Stomach (tissue), 9 donors: ENCODE measurements around the gene COA4. TPM values are rescaled to one million over a fixed set of nuclear protein-coding genes. Genes with fewer than 3 reads are reported as not detected.

Experiments used
- DNase-seq, 2 donors: peaks; one replicate each; pipeline versions ENCODE4 v3.0.0 to v3.0.0-alpha.2; 2013 to 2019
- H3K27ac ChIP-seq, 5 donors: fragments of 200-600 bp in 4 of 5; sonication (generic) in 4 of 5; one replicate each; pipeline ENCODE4 v1.5.1; 2013 to 2019; ENCODE audit warnings: mild to moderate bottlenecking in 1 of 5, moderate library complexity in 1 of 5
- H3K27me3 ChIP-seq, 3 donors: fragments of 200-600 bp; sonication (generic); one replicate each; pipeline ENCODE4 v1.5.1; 2017 to 2019; ENCODE audit warnings: mixed run types in 1 of 3
- H3K36me3 ChIP-seq, 4 donors: fragments of 200-600 bp; sonication (generic); 1 replicate in 3 of 4; 2 replicates in 1 of 4; pipeline ENCODE4 v1.5.1; 2016 to 2019
- H3K4me1 ChIP-seq, 4 donors: fragments of 200-600 bp; sonication (generic); one replicate each; pipeline ENCODE4 v1.5.1; 2016 to 2019
- H3K4me3 ChIP-seq, 4 donors: fragments of 200-600 bp; sonication (generic) in 3 of 4; one replicate each; pipeline ENCODE4 v1.5.1; 2016 to 2019; ENCODE audit warnings: mild to moderate bottlenecking in 1 of 4
- H3K9me3 ChIP-seq, 4 donors: fragments of 200-600 bp; sonication (generic); one replicate each; pipeline ENCODE4 v1.5.1; 2016 to 2019
- EP300 ChIP-seq: sonication (generic); formaldehyde crosslinking; IDR thresholded peaks from one replicate; pipeline ENCODE4 v1.6.1; 2017; ENCODE audit warnings: antibody characterized with exemption
- POLR2A ChIP-seq, 4 donors: fragments of 450-650 bp; IDR thresholded peaks; one replicate each; pipeline ENCODE4 v1.6.1; 2016; ENCODE audit warnings: antibody characterized with exemption in 4 of 4, control low read depth in 2 of 4, mild to moderate bottlenecking in 1 of 4, moderate library complexity in 1 of 4
- POLR2AphosphoS5 ChIP-seq, 3 donors: sonication (generic); formaldehyde crosslinking; IDR thresholded peaks; one replicate each; pipeline ENCODE4 v1.6.1; 2016; ENCODE audit warnings: antibody characterized with exemption in 3 of 3
- WGBS, 5 donors: extraction: QIAGEN DNeasy Blood & Tissue Kit in 3 of 5; methylation state at CpG; one replicate each; pipeline versions ENCODE4 v1.1.5 to v1.1.7; 2013 to 2018; 5-methylcytosine and 5-hydroxymethylcytosine counted together
- intact Hi-C: fragments of 100-400 bp; cut with DNase I; formaldehyde crosslinking; loops from one replicate; pipeline ENCODE4 v1.15.1; 2023; ENCODE audit warnings: low total_unique reads
- polyA plus RNA-seq, 3 donors: library from polyadenylated mRNA; stranded (reverse); fragments of 200-250 nt; gene quantifications; one replicate each; pipeline ENCODE4 v1.2.3, GENCODE V29; 2013
- total RNA-seq, 5 donors: library from RNA; depleted of rRNA; stranded (reverse); fragments of >200 nt; gene quantifications; one replicate each; pipeline versions ENCODE4 v1.1.0 to v1.2.3, GENCODE V29; 2014 to 2016
- TF ChIP-seq, protein P1 (sequence below), 7 experiments: fragments of 450-650 bp in 4 of 7; fragments of 200-600 bp in 3 of 7; sonication (generic) in 3 of 7; IDR thresholded peaks; one replicate each; pipeline ENCODE4 v1.5.1; 2016 to 2019; ENCODE audit warnings: antibody characterized with exemption in 7 of 7, control low read depth in 2 of 7, mild to moderate bottlenecking in 1 of 7
- donor health status: healthy with polysubstance abuse.
- donor health status: Bipolar disorder and iron deficiency.
- donor health status: healthy.

The COA4 gene
- total and polyA plus RNA-seq, 8 donors, result 6.1 to 94.0 (median 60.8) TPM

- DNase-seq, result peak in 1 of 2 donors; percentile 27
- Histone ChIP-seq H3K36me3 (peaks cover 17 to 44% (median 44%) of the 10 kb centered on the region in 4 donors), H3K9me3 (no peaks in the 10 kb centered on the region), H3K27me3 (no peaks in the 10 kb centered on the region), H3K27ac (peak overlapping the region in 4 of 5 donors; percentile 77 to 96 (median 89)), H3K4me3 (peak overlapping the region; percentile 67 to 94 (median 76)), H3K4me1 (peaks cover 14 to 47% (median 22%) of the 10 kb centered on the region in 4 donors)
- 15 to 31% (median 22%) methylated on average over 8 of the region's 8 CpGs for WGBS, 5 donors
- intact Hi-C loops, result no loop called here
- TF ChIP-seq POLR2AphosphoS5 (IDR thresholded peaks at IDR 0.05) (no peak), POLR2A (IDR thresholded peaks at IDR 0.05) (no peak), EP300 (no peak)
- TF ChIP-seq, protein P1, sequence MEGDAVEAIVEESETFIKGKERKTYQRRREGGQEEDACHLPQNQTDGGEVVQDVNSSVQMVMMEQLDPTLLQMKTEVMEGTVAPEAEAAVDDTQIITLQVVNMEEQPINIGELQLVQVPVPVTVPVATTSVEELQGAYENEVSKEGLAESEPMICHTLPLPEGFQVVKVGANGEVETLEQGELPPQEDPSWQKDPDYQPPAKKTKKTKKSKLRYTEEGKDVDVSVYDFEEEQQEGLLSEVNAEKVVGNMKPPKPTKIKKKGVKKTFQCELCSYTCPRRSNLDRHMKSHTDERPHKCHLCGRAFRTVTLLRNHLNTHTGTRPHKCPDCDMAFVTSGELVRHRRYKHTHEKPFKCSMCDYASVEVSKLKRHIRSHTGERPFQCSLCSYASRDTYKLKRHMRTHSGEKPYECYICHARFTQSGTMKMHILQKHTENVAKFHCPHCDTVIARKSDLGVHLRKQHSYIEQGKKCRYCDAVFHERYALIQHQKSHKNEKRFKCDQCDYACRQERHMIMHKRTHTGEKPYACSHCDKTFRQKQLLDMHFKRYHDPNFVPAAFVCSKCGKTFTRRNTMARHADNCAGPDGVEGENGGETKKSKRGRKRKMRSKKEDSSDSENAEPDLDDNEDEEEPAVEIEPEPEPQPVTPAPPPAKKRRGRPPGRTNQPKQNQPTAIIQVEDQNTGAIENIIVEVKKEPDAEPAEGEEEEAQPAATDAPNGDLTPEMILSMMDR (IDR thresholded peaks at IDR 0.05), result no peak
Measured at GRCh38 chr11:73875840-73876239, 806 bp downstream of the COA4 start.

DNA sequence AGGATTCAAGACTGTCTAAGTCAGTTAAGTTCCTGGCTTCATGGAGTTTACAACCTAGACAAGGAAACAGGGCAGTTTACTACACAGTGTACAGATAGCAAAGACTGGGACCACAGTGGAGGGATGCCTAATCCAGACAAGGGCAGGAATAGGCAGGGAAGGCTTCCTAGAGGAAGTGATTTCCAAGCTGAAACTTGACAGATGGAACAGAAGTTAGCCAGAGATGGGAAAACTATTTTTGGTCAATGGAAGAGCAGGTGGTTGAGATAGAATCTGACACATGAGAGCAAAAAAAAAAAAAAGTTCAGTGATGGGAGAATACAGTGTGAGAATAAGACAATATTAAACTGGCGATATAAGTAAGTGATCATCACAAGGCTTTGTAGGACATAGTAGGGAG lies 1.3 kb downstream of the COA4 start:
- Histone ChIP-seq H3K36me3 (peaks cover 17 to 48% (median 46%) of the 10 kb centered on the region in 4 donors), H3K4me1 (peaks cover 14 to 47% (median 22%) of the 10 kb centered on the region in 4 donors), H3K27ac (peak overlapping the region in 4 of 5 donors; percentile 77 to 96 (median 89)), H3K27me3 (no peaks in the 10 kb centered on the region), H3K4me3 (peak overlapping the region in 3 of 4 donors; percentile 69 to 94 (median 84)), H3K9me3 (no peaks in the 10 kb centered on the region)
- DNase-seq, result no peak
- intact Hi-C loops, result no loop called here
- WGBS, 5 donors, result 88 to 96% (median 92%) methylated on average over 1 of the region's 1 CpG
- no peak for TF ChIP-seq POLR2A (IDR thresholded peaks at IDR 0.05)
- no peak for TF ChIP-seq POLR2AphosphoS5 (IDR thresholded peaks at IDR 0.05)
- TF ChIP-seq EP300, result no peak
- TF ChIP-seq, protein P1 (IDR thresholded peaks at IDR 0.05), result no peak

- H3K9me3 ChIP-seq, result no peaks in the 10 kb centered on the region
- no peaks in the 10 kb centered on the region for H3K27me3 ChIP-seq
- WGBS, 5 donors, result 95 to 97% (median 96%) methylated on average over 9 of the region's 9 CpGs
- H3K4me3 ChIP-seq, result no peak overlapping the region
- TF ChIP-seq POLR2A (IDR thresholded peaks at IDR 0.05), result no peak
- TF ChIP-seq EP300, result no peak
- TF ChIP-seq, protein P1 (IDR thresholded peaks at IDR 0.05), result no peak
- TF ChIP-seq POLR2AphosphoS5 (IDR thresholded peaks at IDR 0.05), result no peak
- H3K4me1 ChIP-seq, result peaks cover 14 to 40% (median 21%) of the 10 kb centered on the region in 4 donors
- H3K27ac ChIP-seq, result no peak overlapping the region
- DNase-seq, result no peak
- peaks cover 17 to 67% (median 55%) of the 10 kb centered on the region in 4 donors for H3K36me3 ChIP-seq
- intact Hi-C loops, result no loop called here
Measured at GRCh38 chr11:73872749-73873357, 3.8 kb downstream of the COA4 start.

DNA sequence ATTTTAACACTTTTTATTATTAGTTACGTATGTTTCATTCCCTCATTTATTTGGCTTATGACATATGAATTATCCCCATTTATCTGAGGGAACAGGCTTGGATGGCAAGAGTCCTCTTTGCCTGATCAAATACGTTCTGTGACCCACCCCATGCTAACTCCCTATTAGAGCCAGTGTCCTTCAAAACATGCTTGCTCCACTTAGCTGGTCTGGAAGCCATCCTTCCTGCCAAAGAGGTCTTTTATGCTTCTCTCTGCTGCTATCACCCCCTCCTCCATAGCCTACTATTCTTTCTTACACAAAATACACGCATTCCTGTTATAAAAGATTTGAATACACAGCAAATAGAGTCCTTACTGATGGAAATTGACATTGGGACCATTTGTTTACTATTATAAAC lies 6.4 kb downstream of the COA4 start:
- intact Hi-C loops, result no loop called here
- DNase-seq, result no peak
- H3K36me3 ChIP-seq, result peaks cover 18 to 67% (median 56%) of the 10 kb centered on the region in 4 donors
- H3K4me1 ChIP-seq, result peaks cover 2 to 21% (median 10%) of the 10 kb centered on the region in 4 donors
- no peak overlapping the region for H3K27ac ChIP-seq
- H3K4me3 ChIP-seq, result no peak overlapping the region
- 81 to 88% (median 85%) methylated on average over 3 of the region's 3 CpGs for WGBS, 5 donors
- no peaks in the 10 kb centered on the region for H3K27me3 ChIP-seq
- TF ChIP-seq EP300 (no peak), POLR2AphosphoS5 (IDR thresholded peaks at IDR 0.05) (no peak), POLR2A (IDR thresholded peaks at IDR 0.05) (no peak)
- TF ChIP-seq, protein P1 (IDR thresholded peaks at IDR 0.05), result no peak
- H3K9me3 ChIP-seq, result no peaks in the 10 kb centered on the region
